ENCODE results near the gene BZW2. TPM values are rescaled to one million over a fixed set of nuclear protein-coding genes. Genes with fewer than 3 reads are reported as not detected.
"Not testable (repeated sequence)": the region's sequence is repeated elsewhere in the genome, so short reads cannot be mapped to it uniquely, and the experiment has no call there.

Gene BZW2
- total RNA-seq, 2 donors from 2014 or later = 19.5 to 40.9 TPM

GRCh38 chr7:16677978-16678494, 32.1 kb downstream of the BZW2 start:
- ATAC-seq (ENCODE audit: insufficient number of reproducible peaks, low FRiP score, low read depth) = no peak
- H3K9me3 ChIP-seq = no peaks in the 10 kb centered on the region
- TF ChIP-seq CTCF (IDR thresholded peaks at IDR 0.05) = no peak
- H3K4me1 ChIP-seq (ENCODE audit: control insufficient read depth in 1 of 2, low read depth in 2 of 2) = no peaks in the 10 kb centered on the region
- no peak overlapping the region for H3K4me3 ChIP-seq
- no peak overlapping the region for H3K27ac ChIP-seq
- peaks cover 5% of the 10 kb centered on the region for H3K36me3 ChIP-seq
- no peaks in the 10 kb centered on the region for H3K27me3 ChIP-seq (replicated peaks; ENCODE audit: insufficient read depth)
- no peak for DNase-seq (ENCODE audit: low spot score)

- not testable (repeated sequence) for DNase-seq (ENCODE audit: low spot score); H3K36me3 ChIP-seq; H3K27ac ChIP-seq; ATAC-seq (ENCODE audit: insufficient number of reproducible peaks, low FRiP score, low read depth); H3K4me3 ChIP-seq; H3K4me1 ChIP-seq (ENCODE audit: control insufficient read depth in 1 of 2, low read depth in 2 of 2); H3K9me3 ChIP-seq; H3K27me3 ChIP-seq (replicated peaks; ENCODE audit: insufficient read depth)
Measured at GRCh38 chr7:16678645-16679566, 32.9 kb downstream of the BZW2 start.

GRCh38 chr7:16684935-16685334, 39.0 kb downstream of the BZW2 start:
- Histone ChIP-seq H3K4me1 (ENCODE audit: control insufficient read depth in 1 of 2, low read depth in 2 of 2) (no peaks in the 10 kb centered on the region), H3K9me3 (no peaks in the 10 kb centered on the region), H3K27ac (no peak overlapping the region), H3K4me3 (no peak overlapping the region), H3K27me3 (replicated peaks; ENCODE audit: insufficient read depth) (no peaks in the 10 kb centered on the region), H3K36me3 (peaks cover 8% of the 10 kb centered on the region)
- TF ChIP-seq CTCF (IDR thresholded peaks at IDR 0.05) = no peak
- DNase-seq (ENCODE audit: low spot score) (no peak), ATAC-seq (ENCODE audit: insufficient number of reproducible peaks, low FRiP score, low read depth) (no peak)

- no peak for TF ChIP-seq CTCF (IDR thresholded peaks at IDR 0.05)
- Histone ChIP-seq H3K27me3 (replicated peaks; ENCODE audit: insufficient read depth) (no peaks in the 10 kb centered on the region), H3K36me3 (peaks cover 8% of the 10 kb centered on the region), H3K27ac (no peak overlapping the region), H3K9me3 (no peaks in the 10 kb centered on the region), H3K4me3 (no peak overlapping the region), H3K4me1 (ENCODE audit: control insufficient read depth in 1 of 2, low read depth in 2 of 2) (no peaks in the 10 kb centered on the region)
- no peak for ATAC-seq (ENCODE audit: insufficient number of reproducible peaks, low FRiP score, low read depth)
- no peak for DNase-seq (ENCODE audit: low spot score)
Measured at GRCh38 chr7:16685535-16685934, 39.6 kb downstream of the BZW2 start.

GRCh38 chr7:16688249-16688648, 42.3 kb downstream of the BZW2 start:
- ATAC-seq (ENCODE audit: insufficient number of reproducible peaks, low FRiP score, low read depth) (no peak), DNase-seq (ENCODE audit: low spot score) (no peak)
- Histone ChIP-seq H3K27ac (no peak overlapping the region), H3K4me1 (ENCODE audit: control insufficient read depth in 1 of 2, low read depth in 2 of 2) (no peaks in the 10 kb centered on the region), H3K9me3 (no peaks in the 10 kb centered on the region), H3K36me3 (peaks cover 1% of the 10 kb centered on the region), H3K27me3 (replicated peaks; ENCODE audit: insufficient read depth) (no peaks in the 10 kb centered on the region), H3K4me3 (no peak overlapping the region)
- TF ChIP-seq CTCF (IDR thresholded peaks at IDR 0.05) = no peak
